Nephron (organoid): ENCODE data around the gene LMX1B.

Experiments used
- H3K27ac Mint-ChIP-seq, 3 experiments: 2 replicates each; pipeline ENCODE4 v1.8.0; 2020; ENCODE audit warnings: mixed read lengths in 3 of 3, mild to moderate bottlenecking in 2 of 3, moderate library complexity in 1 of 3
- H3K27me3 Mint-ChIP-seq: 2 replicates; pipeline ENCODE4 v1.8.0; 2021; ENCODE audit warnings: low read depth, mild to moderate bottlenecking, moderate library complexity, mixed read lengths
- H3K36me3 Mint-ChIP-seq: 2 replicates; pipeline ENCODE4 v1.8.0; 2020; ENCODE audit warnings: low read depth, mixed read lengths
- H3K4me1 Mint-ChIP-seq: 2 replicates; pipeline ENCODE4 v1.8.0; 2020; ENCODE audit warnings: mixed read lengths
- H3K4me3 Mint-ChIP-seq, 3 experiments: 2 replicates each; pipeline ENCODE4 v1.8.0; 2020; ENCODE audit warnings: mild to moderate bottlenecking in 3 of 3, mixed read lengths in 3 of 3, moderate library complexity in 2 of 3
- H3K9me3 Mint-ChIP-seq: 2 replicates; pipeline ENCODE4 v1.8.0; 2020; ENCODE audit warnings: mixed read lengths
- TF ChIP-seq, protein P1 (sequence below), 3 experiments: fragments of 200-600 bp; sonication (generic); IDR thresholded peaks; one replicate each; pipeline ENCODE4 v1.5.0; 2021; ENCODE audit warnings: antibody characterized with exemption in 3 of 3; ENCODE audit not compliant: unreplicated experiment in 3 of 3

LMX1B gene

DNA sequence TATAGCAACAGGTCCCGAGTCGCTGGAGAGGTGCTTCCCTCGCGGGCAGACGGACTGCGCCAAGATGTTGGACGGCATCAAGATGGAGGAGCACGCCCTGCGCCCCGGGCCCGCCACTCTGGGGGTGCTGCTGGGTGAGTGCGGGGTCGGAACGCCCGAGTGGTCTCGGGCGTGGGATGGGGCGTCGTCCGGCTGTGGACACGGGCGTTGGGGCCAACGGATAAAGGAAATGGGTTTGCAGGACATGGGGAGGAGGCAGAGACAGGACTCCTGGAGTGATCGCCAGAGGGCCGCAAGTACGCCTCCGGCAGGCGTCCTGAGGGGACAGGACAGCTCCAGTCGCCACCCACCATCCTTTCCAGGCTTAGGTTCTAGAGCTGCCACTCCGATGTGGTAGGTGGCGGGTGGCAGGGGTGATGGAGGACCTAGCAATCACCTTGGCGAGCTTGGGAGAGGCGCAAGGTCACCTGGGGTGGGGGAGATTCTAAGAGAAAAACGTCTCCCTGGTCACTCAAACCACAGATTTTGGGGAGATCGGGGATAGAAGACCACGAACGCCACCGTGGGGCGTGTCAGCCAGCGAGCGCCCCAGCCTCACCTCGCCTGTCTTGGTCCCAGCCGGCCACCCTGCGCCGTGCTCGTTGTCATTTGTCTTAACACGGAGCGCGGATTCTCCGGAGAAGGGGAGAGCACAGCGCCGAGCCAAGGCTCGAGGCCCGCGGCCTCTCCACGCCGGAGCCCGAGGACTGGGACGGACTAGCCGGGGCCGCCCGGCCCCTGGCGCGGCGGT is 922 bp downstream of the LMX1B start:
- Mint-ChIP-seq H3K36me3 (no peaks in the 10 kb centered on the region), H3K9me3 (no peaks in the 10 kb centered on the region), H3K27ac (peak overlapping the region in 2 of 3 experiments; percentile 78 to 83), H3K4me3 (peak overlapping the region; percentile 82 to 84 (median 83)), H3K4me1 (peaks cover 24% of the 10 kb centered on the region), H3K27me3 (peaks cover 93% of the 10 kb centered on the region)
- TF ChIP-seq, protein P1, sequence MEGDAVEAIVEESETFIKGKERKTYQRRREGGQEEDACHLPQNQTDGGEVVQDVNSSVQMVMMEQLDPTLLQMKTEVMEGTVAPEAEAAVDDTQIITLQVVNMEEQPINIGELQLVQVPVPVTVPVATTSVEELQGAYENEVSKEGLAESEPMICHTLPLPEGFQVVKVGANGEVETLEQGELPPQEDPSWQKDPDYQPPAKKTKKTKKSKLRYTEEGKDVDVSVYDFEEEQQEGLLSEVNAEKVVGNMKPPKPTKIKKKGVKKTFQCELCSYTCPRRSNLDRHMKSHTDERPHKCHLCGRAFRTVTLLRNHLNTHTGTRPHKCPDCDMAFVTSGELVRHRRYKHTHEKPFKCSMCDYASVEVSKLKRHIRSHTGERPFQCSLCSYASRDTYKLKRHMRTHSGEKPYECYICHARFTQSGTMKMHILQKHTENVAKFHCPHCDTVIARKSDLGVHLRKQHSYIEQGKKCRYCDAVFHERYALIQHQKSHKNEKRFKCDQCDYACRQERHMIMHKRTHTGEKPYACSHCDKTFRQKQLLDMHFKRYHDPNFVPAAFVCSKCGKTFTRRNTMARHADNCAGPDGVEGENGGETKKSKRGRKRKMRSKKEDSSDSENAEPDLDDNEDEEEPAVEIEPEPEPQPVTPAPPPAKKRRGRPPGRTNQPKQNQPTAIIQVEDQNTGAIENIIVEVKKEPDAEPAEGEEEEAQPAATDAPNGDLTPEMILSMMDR (IDR thresholded peaks at IDR 0.05; ENCODE audit: unreplicated experiment in 3 of 3) = no peak

- H3K27ac Mint-ChIP-seq = no peak overlapping the region
- no peaks in the 10 kb centered on the region for H3K36me3 Mint-ChIP-seq
- TF ChIP-seq, protein P1 (IDR thresholded peaks at IDR 0.05; ENCODE audit: unreplicated experiment in 3 of 3) = no peak
Measured at GRCh38 chr9:126615245-126615790, 1.6 kb downstream of the LMX1B start.

GRCh38 chr9:126615791-126616447 is 2.2 kb downstream of the LMX1B start:
- Mint-ChIP-seq H3K27me3 (peaks cover 93% of the 10 kb centered on the region), H3K36me3 (no peaks in the 10 kb centered on the region), H3K4me1 (peaks cover 25% of the 10 kb centered on the region), H3K9me3 (no peaks in the 10 kb centered on the region), H3K4me3 (peak overlapping the region; percentile 75 to 83 (median 79)), H3K27ac (peak overlapping the region in 2 of 3 experiments; percentile 33 to 69)
- TF ChIP-seq, protein P1 (IDR thresholded peaks at IDR 0.05; ENCODE audit: unreplicated experiment in 3 of 3) = peak in 1 of 3 experiments; percentile 12

More at GRCh38 chr9:126615245-126615790, 1.6 kb downstream of the LMX1B start:
- peaks cover 24% of the 10 kb centered on the region for H3K4me1 Mint-ChIP-seq
- H3K9me3 Mint-ChIP-seq = no peaks in the 10 kb centered on the region
- peaks cover 93% of the 10 kb centered on the region for H3K27me3 Mint-ChIP-seq
- H3K4me3 Mint-ChIP-seq = peak overlapping the region; percentile 66 to 79 (median 79)

DNA sequence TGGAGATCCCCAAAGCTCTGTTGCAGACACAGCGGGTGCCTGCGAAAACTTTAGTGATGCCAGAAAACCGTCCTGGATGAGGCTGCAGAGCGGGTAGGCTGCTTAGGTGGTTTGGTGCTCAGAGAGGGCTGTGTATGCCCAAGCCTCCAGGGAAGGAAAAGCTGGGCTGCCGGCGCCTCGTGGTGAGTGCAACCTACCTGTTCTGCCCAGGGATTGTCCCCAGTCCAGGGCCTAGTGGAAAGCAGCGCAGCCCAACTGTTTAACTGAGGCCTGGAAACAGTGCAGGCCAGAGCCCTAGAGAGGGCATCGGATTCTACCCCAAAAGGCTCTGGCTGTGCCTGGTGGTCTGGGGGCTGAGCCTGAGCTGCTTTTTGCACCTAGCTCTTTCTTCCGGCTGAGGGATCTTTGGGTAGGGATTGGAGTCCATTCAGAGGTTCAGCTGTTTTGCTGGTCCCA is 2.8 kb downstream of the LMX1B start:
- H3K36me3 Mint-ChIP-seq = no peaks in the 10 kb centered on the region
- TF ChIP-seq, protein P1 (IDR thresholded peaks at IDR 0.05; ENCODE audit: unreplicated experiment in 3 of 3) = no peak
- H3K4me3 Mint-ChIP-seq = peak overlapping the region; percentile 79 to 83 (median 83)
- peaks cover 93% of the 10 kb centered on the region for H3K27me3 Mint-ChIP-seq
- H3K27ac Mint-ChIP-seq = peak overlapping the region; percentile 5 to 79 (median 20)
- H3K4me1 Mint-ChIP-seq = peaks cover 21% of the 10 kb centered on the region
- H3K9me3 Mint-ChIP-seq = no peaks in the 10 kb centered on the region

- H3K9me3 Mint-ChIP-seq = no peaks in the 10 kb centered on the region
- no peaks in the 10 kb centered on the region for H3K36me3 Mint-ChIP-seq
- peaks cover 93% of the 10 kb centered on the region for H3K27me3 Mint-ChIP-seq
- TF ChIP-seq, protein P1 (IDR thresholded peaks at IDR 0.05; ENCODE audit: unreplicated experiment in 3 of 3) = no peak
- H3K27ac Mint-ChIP-seq = peak overlapping the region; percentile 5 to 79 (median 20)
- peak overlapping the region; percentile 79 to 83 (median 83) for H3K4me3 Mint-ChIP-seq
- H3K4me1 Mint-ChIP-seq = peaks cover 15% of the 10 kb centered on the region
Measured at GRCh38 chr9:126617003-126617822, 3.5 kb downstream of the LMX1B start.
